ENCODE data around the gene CYB5R4.
"Not testable (repeated sequence)": the region's sequence is repeated elsewhere in the genome, so short reads cannot be mapped to it uniquely, and the experiment has no call there.

Gene CYB5R4

GRCh38 chr6:83928286-83928685 lies 68.8 kb downstream of the CYB5R4 start:
- no peak for TF ChIP-seq CTCF (conservative IDR thresholded peaks at IDR 0.05; ENCODE audit: low read depth, low read length)
- no peak for DNase-seq (ENCODE audit: low read depth)
- H3K4me3 ChIP-seq (ENCODE audit: low read depth, low read length) = no peak overlapping the region

- not testable (repeated sequence) for H3K4me3 ChIP-seq (ENCODE audit: low read depth, low read length)
Measured at GRCh38 chr6:83946201-83946833, 86.8 kb downstream of the CYB5R4 start.

GRCh38 chr6:83947983-83948382 lies 88.5 kb downstream of the CYB5R4 start:
- not testable (repeated sequence) for H3K4me3 ChIP-seq (ENCODE audit: low read depth, low read length); DNase-seq (ENCODE audit: low read depth)

More at GRCh38 chr6:83946201-83946833, 86.8 kb downstream of the CYB5R4 start:
- DNase-seq (ENCODE audit: low read depth) = not testable (repeated sequence)

- DNase-seq (ENCODE audit: low read depth) = no peak
- H3K4me3 ChIP-seq (ENCODE audit: low read depth, low read length) = no peak overlapping the region
- no peak for TF ChIP-seq CTCF (conservative IDR thresholded peaks at IDR 0.05; ENCODE audit: low read depth, low read length)
Measured at GRCh38 chr6:83948851-83949250, 89.4 kb downstream of the CYB5R4 start.

GRCh38 chr6:83951423-83951822 lies 91.9 kb downstream of the CYB5R4 start:
- not testable (repeated sequence) for DNase-seq (ENCODE audit: low read depth)

GRCh38 chr6:83952830-83953229 lies 93.3 kb downstream of the CYB5R4 start:
- peak; percentile 30 for DNase-seq (ENCODE audit: low read depth)
- no peak for TF ChIP-seq CTCF (conservative IDR thresholded peaks at IDR 0.05; ENCODE audit: low read depth, low read length)
- no peak overlapping the region for H3K4me3 ChIP-seq (ENCODE audit: low read depth, low read length)

More at GRCh38 chr6:83951423-83951822, 91.9 kb downstream of the CYB5R4 start:
- H3K4me3 ChIP-seq (ENCODE audit: low read depth, low read length) = not testable (repeated sequence)

- no peak overlapping the region for H3K4me3 ChIP-seq (ENCODE audit: low read depth, low read length)
- DNase-seq (ENCODE audit: low read depth) = no peak
- no peak for TF ChIP-seq CTCF (conservative IDR thresholded peaks at IDR 0.05; ENCODE audit: low read depth, low read length)
Measured at GRCh38 chr6:83954371-83954770, 94.9 kb downstream of the CYB5R4 start.

GRCh38 chr6:83958241-83958685 lies 98.8 kb downstream of the CYB5R4 start:
- TF ChIP-seq CTCF (conservative IDR thresholded peaks at IDR 0.05; ENCODE audit: low read depth, low read length) = no peak
- DNase-seq (ENCODE audit: low read depth) = peak; percentile 47
- H3K4me3 ChIP-seq (ENCODE audit: low read depth, low read length) = no peak overlapping the region
